Astrocyte (in vitro differentiated cells and primary cell): Measurements from ENCODE around the gene RABEP2. TPM values are rescaled to one million over a fixed set of nuclear protein-coding genes. Genes with fewer than 3 reads are reported as not detected.

Source experiments
- DNase-seq: peaks from one replicate; pipeline ENCODE4 v3.0.0-alpha.2; 2010; ENCODE audit warnings: low read depth
- FAIRE-seq: peaks from 2 replicates; lab custom pipeline; 2011; peaks lifted over from hg19 to GRCh38; lab: Jason Lieb, UNC
- H2AFZ ChIP-seq: 2 replicates; pipeline ENCODE4 v1.6.0; 2012; ENCODE audit warnings: low read depth, low read length, inconsistent platforms
- H3K27ac ChIP-seq: 2 replicates; pipeline ENCODE4 v1.5.1; 2011; ENCODE audit warnings: low read depth, low read length, inconsistent platforms
- H3K27me3 ChIP-seq: 2 replicates; pipeline ENCODE4 v1.6.0; 2011; ENCODE audit warnings: low read length, inconsistent platforms; ENCODE audit not compliant: insufficient read depth
- H3K36me3 ChIP-seq: 2 replicates; pipeline ENCODE4 v1.5.1; 2011; ENCODE audit warnings: low read length, inconsistent platforms; ENCODE audit not compliant: insufficient read depth
- H3K4me1 ChIP-seq: 2 replicates; pipeline ENCODE4 v1.5.1; 2011; ENCODE audit warnings: low read length, inconsistent platforms; ENCODE audit not compliant: insufficient read depth
- H3K4me2 ChIP-seq: 2 replicates; pipeline ENCODE4 v1.6.0; 2012; ENCODE audit warnings: low read length, inconsistent platforms
- H3K4me3 ChIP-seq: 2 replicates; pipeline ENCODE4 v1.5.1; 2011; ENCODE audit warnings: low read depth, mild to moderate bottlenecking, low read length, inconsistent platforms; ENCODE audit not compliant: insufficient read depth
- H3K79me2 ChIP-seq: 2 replicates; pipeline ENCODE4 v1.6.0; 2012; ENCODE audit warnings: mild to moderate bottlenecking, low read length, inconsistent platforms; ENCODE audit not compliant: insufficient read depth
- H3K9ac ChIP-seq: 2 replicates; pipeline ENCODE4 v1.6.0; 2012; ENCODE audit warnings: mild to moderate bottlenecking, low read length, inconsistent platforms
- H3K9me3 ChIP-seq: 2 replicates; pipeline ENCODE4 v1.5.1; 2012; ENCODE audit warnings: low read depth, mild to moderate bottlenecking, low read length, inconsistent platforms; ENCODE audit not compliant: insufficient read depth
- H4K20me1 ChIP-seq: 2 replicates; pipeline ENCODE4 v1.6.0; 2012; ENCODE audit warnings: low read length, inconsistent platforms; ENCODE audit not compliant: insufficient read depth
- H3K27ac Mint-ChIP-seq: one replicate; pipeline ENCODE4 v1.8.0; 2021; ENCODE audit warnings: mild to moderate bottlenecking, mixed read lengths; ENCODE audit not compliant: unreplicated experiment
- H3K27me3 Mint-ChIP-seq: one replicate; pipeline ENCODE4 v1.8.0; 2021; ENCODE audit warnings: low read depth, mixed read lengths; ENCODE audit not compliant: unreplicated experiment
- H3K36me3 Mint-ChIP-seq: one replicate; pipeline ENCODE4 v1.8.0; 2021; ENCODE audit warnings: low read depth, mixed read lengths; ENCODE audit not compliant: unreplicated experiment
- H3K4me1 Mint-ChIP-seq: one replicate; pipeline ENCODE4 v1.8.0; 2021; ENCODE audit warnings: low read depth, mixed read lengths; ENCODE audit not compliant: unreplicated experiment
- H3K4me3 Mint-ChIP-seq: one replicate; pipeline ENCODE4 v1.8.0; 2021; ENCODE audit warnings: mild to moderate bottlenecking, moderate library complexity, mixed read lengths; ENCODE audit not compliant: unreplicated experiment
- H3K9me3 Mint-ChIP-seq: one replicate; pipeline ENCODE4 v1.8.0; 2021; ENCODE audit warnings: mild to moderate bottlenecking, mixed read lengths; ENCODE audit not compliant: unreplicated experiment
- EZH2 ChIP-seq: IDR thresholded peaks from 2 replicates; pipeline ENCODE4 v1.6.1; 2012; ENCODE audit warnings: mild to moderate bottlenecking, low read length, inconsistent platforms; ENCODE audit not compliant: insufficient read depth
- total RNA-seq: library from RNA; stranded (reverse); gene quantifications from 2 replicates; pipeline ENCODE4 v1.2.1, GENCODE V29; 2021
- TF ChIP-seq, protein P1 (sequence below): IDR thresholded peaks from 2 replicates; pipeline ENCODE4 v1.5.1; 2011; ENCODE audit warnings: low read depth, mild to moderate bottlenecking, inconsistent platforms, low read length, moderate library complexity; ENCODE audit not compliant: insufficient read depth

The RABEP2 gene
- total RNA-seq, 1 donor from 2014 or later, result 19.4 TPM

DNA sequence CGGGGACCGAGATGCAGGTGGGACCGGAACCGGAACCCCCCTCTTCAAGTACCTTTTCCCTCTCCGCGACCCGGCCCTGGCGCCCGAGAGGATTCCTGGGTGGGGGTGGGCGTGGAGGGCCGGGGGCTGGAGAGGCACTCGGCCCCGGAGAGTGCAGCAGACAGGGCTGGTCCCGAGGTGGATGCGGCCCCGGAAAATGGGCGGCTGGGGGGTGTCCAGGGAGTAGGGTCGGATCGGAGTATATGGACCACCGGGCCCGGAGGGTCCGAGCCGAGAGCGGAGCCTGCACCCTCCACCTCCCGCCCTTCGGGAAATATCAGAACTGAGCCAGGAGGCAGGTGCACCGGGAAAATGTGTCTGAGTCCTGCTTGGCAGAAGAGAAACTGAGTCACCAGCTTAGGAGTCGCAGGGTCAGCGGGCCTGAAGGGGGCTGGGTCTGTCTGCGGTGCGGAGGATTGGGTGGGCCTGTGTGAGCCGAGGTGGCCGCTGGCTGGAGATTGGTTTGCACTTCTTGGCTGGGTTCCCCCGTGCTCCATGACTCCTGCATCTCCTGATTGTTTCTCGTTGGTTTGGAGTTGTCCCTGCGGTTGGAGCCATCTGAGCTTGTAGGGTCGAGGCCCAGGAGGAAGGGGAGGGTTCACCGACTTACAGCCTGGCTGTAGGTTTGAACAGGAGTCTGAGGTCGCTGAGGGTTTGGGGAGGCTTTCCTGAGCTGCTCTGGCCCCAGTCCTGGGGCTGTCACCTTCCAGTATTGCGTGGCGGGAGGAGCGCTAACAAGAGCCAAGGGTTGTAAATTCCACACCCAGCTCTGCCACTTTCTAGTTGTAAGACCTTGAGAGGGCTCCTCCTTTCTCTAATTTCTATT, 60.9 kb downstream of the RABEP2 start:
- no peaks in the 10 kb centered on the region for H3K27me3 ChIP-seq
- H3K27ac ChIP-seq, result peak overlapping the region; percentile 93
- H2AFZ ChIP-seq, result peak overlapping the region; percentile 97
- no peaks in the 10 kb centered on the region for H3K36me3 Mint-ChIP-seq
- peaks cover 22% of the 10 kb centered on the region for H4K20me1 ChIP-seq
- peaks cover 6% of the 10 kb centered on the region for H3K36me3 ChIP-seq
- peak overlapping the region; percentile 93 for H3K4me3 ChIP-seq
- peak overlapping the region; percentile 97 for H3K27ac Mint-ChIP-seq
- peak overlapping the region; percentile 96 for H3K9ac ChIP-seq
- peak; percentile 58 for DNase-seq
- H3K9me3 Mint-ChIP-seq, result no peaks in the 10 kb centered on the region
- peak overlapping the region; percentile 95 for H3K4me2 ChIP-seq
- H3K27me3 Mint-ChIP-seq, result no peaks in the 10 kb centered on the region
- peak overlapping the region; percentile 96 for H3K4me3 Mint-ChIP-seq
- peaks cover 10% of the 10 kb centered on the region for H3K4me1 ChIP-seq
- H3K79me2 ChIP-seq, result peaks cover 49% of the 10 kb centered on the region
- H3K9me3 ChIP-seq, result no peaks in the 10 kb centered on the region
- peaks cover 9% of the 10 kb centered on the region for H3K4me1 Mint-ChIP-seq
- FAIRE-seq, result no peak
- TF ChIP-seq, protein P1, sequence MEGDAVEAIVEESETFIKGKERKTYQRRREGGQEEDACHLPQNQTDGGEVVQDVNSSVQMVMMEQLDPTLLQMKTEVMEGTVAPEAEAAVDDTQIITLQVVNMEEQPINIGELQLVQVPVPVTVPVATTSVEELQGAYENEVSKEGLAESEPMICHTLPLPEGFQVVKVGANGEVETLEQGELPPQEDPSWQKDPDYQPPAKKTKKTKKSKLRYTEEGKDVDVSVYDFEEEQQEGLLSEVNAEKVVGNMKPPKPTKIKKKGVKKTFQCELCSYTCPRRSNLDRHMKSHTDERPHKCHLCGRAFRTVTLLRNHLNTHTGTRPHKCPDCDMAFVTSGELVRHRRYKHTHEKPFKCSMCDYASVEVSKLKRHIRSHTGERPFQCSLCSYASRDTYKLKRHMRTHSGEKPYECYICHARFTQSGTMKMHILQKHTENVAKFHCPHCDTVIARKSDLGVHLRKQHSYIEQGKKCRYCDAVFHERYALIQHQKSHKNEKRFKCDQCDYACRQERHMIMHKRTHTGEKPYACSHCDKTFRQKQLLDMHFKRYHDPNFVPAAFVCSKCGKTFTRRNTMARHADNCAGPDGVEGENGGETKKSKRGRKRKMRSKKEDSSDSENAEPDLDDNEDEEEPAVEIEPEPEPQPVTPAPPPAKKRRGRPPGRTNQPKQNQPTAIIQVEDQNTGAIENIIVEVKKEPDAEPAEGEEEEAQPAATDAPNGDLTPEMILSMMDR, result no peak
- TF ChIP-seq EZH2, result no peak

DNA sequence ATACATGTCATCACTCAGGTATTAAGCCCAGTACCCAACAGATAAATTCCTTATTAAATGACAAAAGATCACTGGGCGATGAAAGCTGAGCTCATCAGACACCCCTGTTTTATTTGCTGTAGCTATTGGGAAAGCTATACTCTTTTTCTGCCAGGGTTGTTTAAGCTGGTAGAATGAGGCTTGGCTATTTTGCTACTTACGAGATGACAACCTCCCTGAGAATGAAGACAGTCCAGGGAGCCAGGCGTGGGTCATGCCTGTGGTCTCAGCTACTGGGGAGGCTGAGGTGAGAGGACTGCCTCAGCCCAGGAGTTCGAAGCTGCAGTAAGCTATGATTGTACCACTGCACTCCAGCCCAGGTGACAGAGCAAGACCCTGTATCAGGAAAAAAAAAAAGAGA, 65.7 kb downstream of the RABEP2 start:
- Histone ChIP-seq H3K4me1 (peaks cover under 1% of the 10 kb centered on the region), H3K36me3 (no peaks in the 10 kb centered on the region), H3K79me2 (peaks cover 27% of the 10 kb centered on the region), H4K20me1 (peaks cover 3% of the 10 kb centered on the region), H2AFZ (no peak overlapping the region), H3K4me2 (no peak overlapping the region), H3K9ac (no peak overlapping the region), H3K4me3 (no peak overlapping the region), H3K27me3 (no peaks in the 10 kb centered on the region), H3K9me3 (no peaks in the 10 kb centered on the region), H3K27ac (no peak overlapping the region)
- no peak for TF ChIP-seq EZH2
- TF ChIP-seq, protein P1, result no peak
- no peaks in the 10 kb centered on the region for H3K27me3 Mint-ChIP-seq
- FAIRE-seq, result no peak
- no peak for DNase-seq
- H3K9me3 Mint-ChIP-seq, result no peaks in the 10 kb centered on the region
- no peak overlapping the region for H3K4me3 Mint-ChIP-seq
- no peaks in the 10 kb centered on the region for H3K4me1 Mint-ChIP-seq
- no peaks in the 10 kb centered on the region for H3K36me3 Mint-ChIP-seq
- H3K27ac Mint-ChIP-seq, result no peak overlapping the region

DNA sequence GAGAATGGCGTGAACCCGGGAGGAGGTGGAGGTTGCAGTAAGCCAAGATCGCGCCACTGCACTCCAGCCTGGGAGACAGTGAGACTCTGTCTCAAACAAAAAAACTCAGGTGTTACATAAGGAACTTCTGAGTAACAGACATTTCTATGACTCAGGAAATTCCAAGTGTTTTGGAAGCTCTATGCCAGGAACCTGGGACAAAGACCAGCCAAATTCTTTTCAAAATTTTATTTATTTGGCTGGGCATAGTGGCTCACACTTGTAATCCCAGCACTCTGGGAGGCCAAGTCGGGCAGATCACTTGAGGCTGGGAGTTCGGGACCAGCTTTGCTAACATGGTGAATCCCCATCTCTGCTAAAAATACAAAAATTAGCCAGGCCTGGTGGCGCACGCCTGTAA, 66.6 kb downstream of the RABEP2 start:
- Mint-ChIP-seq H3K4me3 (no peak overlapping the region), H3K27me3 (no peaks in the 10 kb centered on the region), H3K36me3 (no peaks in the 10 kb centered on the region), H3K4me1 (no peaks in the 10 kb centered on the region), H3K27ac (no peak overlapping the region), H3K9me3 (no peaks in the 10 kb centered on the region)
- no peaks in the 10 kb centered on the region for H3K27me3 ChIP-seq
- H3K4me1 ChIP-seq, result no peaks in the 10 kb centered on the region
- H3K9ac ChIP-seq, result no peak overlapping the region
- H3K79me2 ChIP-seq, result peaks cover 18% of the 10 kb centered on the region
- no peaks in the 10 kb centered on the region for H3K36me3 ChIP-seq
- H3K4me3 ChIP-seq, result no peak overlapping the region
- TF ChIP-seq EZH2, result no peak
- TF ChIP-seq, protein P1, result no peak
- H2AFZ ChIP-seq, result no peak overlapping the region
- no peaks in the 10 kb centered on the region for H3K9me3 ChIP-seq
- no peak overlapping the region for H3K4me2 ChIP-seq
- no peak overlapping the region for H3K27ac ChIP-seq
- FAIRE-seq (no peak), DNase-seq (peak; percentile 46)
- no peaks in the 10 kb centered on the region for H4K20me1 ChIP-seq
